HCT116 (cell line): ENCODE data around the gene SLC22A5. TPM values are rescaled to one million over a fixed set of nuclear protein-coding genes. Genes with fewer than 3 reads are reported as not detected.

Experiments used
- ATAC-seq: fragments of 200-7000 bp; cut with Tn5 transposase; 2 replicates; pipeline ENCODE4 v1.9.1; 2020; ENCODE audit warnings: mild to moderate bottlenecking, moderate library complexity
- BruUV-seq: library from RNA; stranded (reverse); fragments of 400-500 nt; replicated peaks from 2 replicates; lab custom pipeline; 2021; lab: Mats Ljungman, UMichigan
- CTCF ChIA-PET: fragments of 300-600 bp; sonication (Branson Sonifier 250); formaldehyde crosslinking; loops from one replicate; lab custom pipeline; 2021; ENCODE audit warnings: antibody characterized with exemption; lab: Charles Lee
- POLR2A ChIA-PET: fragments of 300-600, 350-600 bp; sonication (Branson Sonifier 250); formaldehyde crosslinking; loops from one replicate; lab custom pipeline; 2021; ENCODE audit warnings: antibody characterized with exemption; lab: Charles Lee
- RAD21 ChIA-PET, 2 experiments: fragments of 300-600 bp; sonication (Branson Sonifier 250); formaldehyde crosslinking; loops; one replicate each; lab custom pipeline; 2023; ENCODE audit warnings: low total read pairs in 2 of 2; ENCODE audit not compliant: uncharacterized antibody in 2 of 2, unreplicated experiment in 2 of 2, low non-redundant PET in 1 of 2; lab: Charles Lee
- DNase-seq: peaks from one replicate; pipeline ENCODE4 v3.0.0-alpha.2; 2010; ENCODE audit warnings: low read depth, low spot score
- H2AFZ ChIP-seq: fragments of 200-600 bp; shearing (Covaris generic), sonication (generic); 2 replicates; pipeline ENCODE4 v1.6.1; 2017; ENCODE audit warnings: low read depth, mixed run types, mixed read lengths, antibody characterized with exemption, low read length; ENCODE audit not compliant: poor library complexity, severe bottlenecking
- H3K27ac ChIP-seq: 2 replicates; pipeline ENCODE4 v1.5.1; 2012; ENCODE audit warnings: low read depth, low read length
- H3K27me3 ChIP-seq: fragments of 200-600 bp; sonication (generic); 2 replicates; pipeline ENCODE4 v1.6.1; 2016; ENCODE audit warnings: mixed run types, low read length, mixed read lengths; ENCODE audit not compliant: insufficient read depth
- H3K36me3 ChIP-seq, 2 experiments: fragments of 200-500 bp in 1 of 2; fragments of 200-600 bp in 1 of 2; sonication (Bioruptor generic) in 1 of 2; sonication (generic) in 1 of 2; 2 replicates each; pipeline versions ENCODE4 v1.5.1 to v1.6.1; 2014 to 2016; ENCODE audit warnings: low read length in 2 of 2, inconsistent platforms in 1 of 2, mixed read lengths in 1 of 2, mixed run types in 1 of 2; ENCODE audit not compliant: insufficient read depth in 2 of 2, control insufficient read depth in 1 of 2
- H3K4me1 ChIP-seq, 2 experiments: fragments of 200-600 bp in 1 of 2; sonication (generic) in 1 of 2; 2 replicates each; pipeline versions ENCODE4 v1.5.1 to v1.6.1; 2012 to 2017; ENCODE audit warnings: low read length in 2 of 2, inconsistent platforms in 1 of 2, mild to moderate bottlenecking in 1 of 2, mixed read lengths in 1 of 2, mixed run types in 1 of 2, moderate library complexity in 1 of 2; ENCODE audit not compliant: insufficient read depth in 2 of 2, control insufficient read depth in 1 of 2
- H3K4me2 ChIP-seq: fragments of 200-600 bp; sonication (generic); 2 replicates; pipeline ENCODE4 v1.6.1; 2017; ENCODE audit warnings: mixed run types, low read length, mixed read lengths
- H3K4me3 ChIP-seq, 2 experiments: fragments of 200-600 bp in 1 of 2; sonication (generic) in 1 of 2; replicated peaks in 1 of 2; 2 replicates each; pipeline ENCODE4 v1.5.1; 2011 to 2016; ENCODE audit warnings: low read length in 2 of 2, control low read depth in 1 of 2, low read depth in 1 of 2, mild to moderate bottlenecking in 1 of 2, mixed read lengths in 1 of 2, mixed run types in 1 of 2
- H3K79me2 ChIP-seq: fragments of 200-600 bp; sonication (generic); 2 replicates; pipeline ENCODE4 v1.6.1; 2017; ENCODE audit warnings: mild to moderate bottlenecking, mixed run types, low read length, moderate library complexity, mixed read lengths; ENCODE audit not compliant: insufficient read depth
- H3K9ac ChIP-seq: fragments of 200-600 bp; sonication (generic); 2 replicates; pipeline ENCODE4 v1.6.1; 2016; ENCODE audit warnings: low read length, mixed read lengths
- H3K9me2 ChIP-seq: fragments of 200-600 bp; sonication (generic), shearing (Covaris generic); 2 replicates; pipeline ENCODE4 v1.6.1; 2017; ENCODE audit warnings: mixed run types, mild to moderate bottlenecking, moderate library complexity; ENCODE audit not compliant: insufficient read depth
- H3K9me3 ChIP-seq, 2 experiments: fragments of 200-500 bp in 1 of 2; fragments of 200-600 bp in 1 of 2; sonication (Bioruptor generic) in 1 of 2; sonication (generic) in 1 of 2; 2 replicates each; pipeline ENCODE4 v1.6.1; 2014 to 2017; ENCODE audit warnings: low read length in 2 of 2, mixed read lengths in 2 of 2, inconsistent platforms in 1 of 2, low read depth in 1 of 2, mild to moderate bottlenecking in 1 of 2, mixed run types in 1 of 2, moderate library complexity in 1 of 2; ENCODE audit not compliant: control insufficient read depth in 1 of 2, insufficient read depth in 1 of 2
- H4K20me1 ChIP-seq: fragments of 200-600 bp; sonication (generic), shearing (Covaris generic); 2 replicates; pipeline ENCODE4 v1.6.1; 2017; ENCODE audit warnings: mixed run types, mild to moderate bottlenecking, moderate library complexity; ENCODE audit not compliant: insufficient read depth
- CBX3 ChIP-seq: IDR thresholded peaks from 2 replicates; pipeline ENCODE4 v1.6.1; 2012; ENCODE audit warnings: low read depth
- CEBPB ChIP-seq: IDR thresholded peaks from 2 replicates; pipeline ENCODE4 v1.6.1; 2012; ENCODE audit warnings: low read depth
- EGR1 ChIP-seq: IDR thresholded peaks from 2 replicates; pipeline ENCODE4 v1.6.1; 2012; ENCODE audit warnings: low read depth
- EZH2 ChIP-seq: fragments of 200-600 bp; sonication (generic); IDR thresholded peaks from 2 replicates; pipeline ENCODE4 v1.6.1; 2017; ENCODE audit warnings: antibody characterized with exemption, mixed run types
- EZH2phosphoT487 ChIP-seq: fragments of 200-600 bp; IDR thresholded peaks from 2 replicates; pipeline ENCODE4 v1.6.1; 2018; ENCODE audit warnings: antibody characterized with exemption, borderline replicate concordance
- FOSL1 ChIP-seq: IDR thresholded peaks from 2 replicates; pipeline ENCODE4 v1.6.1; 2012; ENCODE audit warnings: low read depth
- POLR2A ChIP-seq: IDR thresholded peaks from 2 replicates; pipeline ENCODE4 v1.7.0; 2011; ENCODE audit warnings: borderline replicate concordance; ENCODE audit not compliant: insufficient read depth, insufficient read length; ENCODE audit errors: extremely low read depth
- POLR2AphosphoS5 ChIP-seq: IDR thresholded peaks from 2 replicates; pipeline ENCODE4 v1.6.1; 2011; ENCODE audit warnings: mild to moderate bottlenecking, low read depth, low read length, moderate library complexity
- SIN3A ChIP-seq: IDR thresholded peaks from 2 replicates; pipeline ENCODE4 v1.6.1; 2012; ENCODE audit warnings: low read depth
- SRF ChIP-seq: IDR thresholded peaks from 2 replicates; pipeline ENCODE4 v1.6.1; 2012; ENCODE audit warnings: low read depth
- YY1 ChIP-seq: IDR thresholded peaks from 2 replicates; pipeline ENCODE4 v1.6.1; 2011; ENCODE audit warnings: low read length, low read depth, moderate library complexity, mild to moderate bottlenecking; ENCODE audit not compliant: insufficient replicate concordance; ENCODE audit errors: extremely low read depth
- ZBTB33 ChIP-seq: IDR thresholded peaks from 2 replicates; pipeline ENCODE4 v1.6.1; 2011; ENCODE audit warnings: mild to moderate bottlenecking, low read length, moderate library complexity; ENCODE audit not compliant: insufficient replicate concordance; ENCODE audit errors: extremely low read depth
- ZFX ChIP-seq: fragments of 450-650 bp; IDR thresholded peaks from 2 replicates; pipeline ENCODE4 v1.6.1; 2017
- ZNF274 ChIP-seq: fragments of 200-500 bp; sonication (Bioruptor generic); IDR thresholded peaks from 2 replicates; pipeline ENCODE4 v1.6.1; 2014; ENCODE audit warnings: mild to moderate bottlenecking, low read depth, low read length, inconsistent platforms
- intact Hi-C: fragments of 100-400 bp; cut with micrococcal nuclease; formaldehyde crosslinking; loops from 2 replicates; pipeline ENCODE4 v1.10.0; 2022
- total RNA-seq: library from RNA; stranded (reverse); gene quantifications from one replicate; pipeline ENCODE4 v1.2.1, GENCODE V29; 2021; ENCODE audit not compliant: unreplicated experiment
- TF ChIP-seq, protein P1 (sequence below), 3 experiments: fragments of 200-600 bp in 1 of 3; sonication (generic) in 1 of 3; IDR thresholded peaks in 2 of 3; conservative IDR thresholded peaks in 1 of 3; 2 replicates each; pipeline ENCODE4 v1.5.1; 2012 to 2017; ENCODE audit warnings: low read depth in 2 of 3, low read length in 2 of 3, antibody characterized with exemption in 1 of 3, borderline replicate concordance in 1 of 3, control low read depth in 1 of 3, mild to moderate bottlenecking in 1 of 3, mixed read lengths in 1 of 3, mixed run types in 1 of 3, moderate library complexity in 1 of 3; ENCODE audit not compliant: insufficient read depth in 1 of 3
- TF ChIP-seq, protein P2 (sequence below): IDR thresholded peaks from 2 replicates; pipeline ENCODE4 v1.6.1; 2012
- TF ChIP-seq, protein P3 (sequence below): IDR thresholded peaks from 2 replicates; pipeline ENCODE4 v1.6.1; 2012; ENCODE audit warnings: low read depth
- TF ChIP-seq, protein P4 (sequence below): IDR thresholded peaks from 2 replicates; pipeline ENCODE4 v1.6.1; 2012

The SLC22A5 gene
- total RNA-seq, 1 experiment from 2014 or later: 9.9 TPM

DNA sequence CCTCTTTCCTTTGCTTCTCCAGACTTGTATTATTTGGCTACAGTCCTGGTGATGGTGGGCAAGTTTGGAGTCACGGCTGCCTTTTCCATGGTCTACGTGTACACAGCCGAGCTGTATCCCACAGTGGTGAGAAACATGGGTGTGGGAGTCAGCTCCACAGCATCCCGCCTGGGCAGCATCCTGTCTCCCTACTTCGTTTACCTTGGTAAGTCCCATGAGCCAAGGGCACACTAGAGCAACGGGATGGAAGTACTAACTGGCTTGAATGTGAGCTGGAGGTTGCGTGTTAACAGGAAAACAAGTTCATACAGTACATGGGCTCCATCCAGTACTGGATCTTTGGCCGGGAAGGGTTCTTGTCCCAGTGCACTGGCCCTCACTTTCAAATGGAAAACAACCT lies 22.9 kb downstream of the SLC22A5 start:
- CTCF ChIA-PET: no interaction called here
- intact Hi-C loops: no loop called here

More for the DNA sequence above, 22.9 kb downstream of the SLC22A5 start:
- no peak for TF ChIP-seq YY1
- TF ChIP-seq, protein P1, sequence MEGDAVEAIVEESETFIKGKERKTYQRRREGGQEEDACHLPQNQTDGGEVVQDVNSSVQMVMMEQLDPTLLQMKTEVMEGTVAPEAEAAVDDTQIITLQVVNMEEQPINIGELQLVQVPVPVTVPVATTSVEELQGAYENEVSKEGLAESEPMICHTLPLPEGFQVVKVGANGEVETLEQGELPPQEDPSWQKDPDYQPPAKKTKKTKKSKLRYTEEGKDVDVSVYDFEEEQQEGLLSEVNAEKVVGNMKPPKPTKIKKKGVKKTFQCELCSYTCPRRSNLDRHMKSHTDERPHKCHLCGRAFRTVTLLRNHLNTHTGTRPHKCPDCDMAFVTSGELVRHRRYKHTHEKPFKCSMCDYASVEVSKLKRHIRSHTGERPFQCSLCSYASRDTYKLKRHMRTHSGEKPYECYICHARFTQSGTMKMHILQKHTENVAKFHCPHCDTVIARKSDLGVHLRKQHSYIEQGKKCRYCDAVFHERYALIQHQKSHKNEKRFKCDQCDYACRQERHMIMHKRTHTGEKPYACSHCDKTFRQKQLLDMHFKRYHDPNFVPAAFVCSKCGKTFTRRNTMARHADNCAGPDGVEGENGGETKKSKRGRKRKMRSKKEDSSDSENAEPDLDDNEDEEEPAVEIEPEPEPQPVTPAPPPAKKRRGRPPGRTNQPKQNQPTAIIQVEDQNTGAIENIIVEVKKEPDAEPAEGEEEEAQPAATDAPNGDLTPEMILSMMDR (IDR thresholded peaks at IDR 0.05 in 2 of 3, conservative IDR thresholded peaks at IDR 0.05 in 1 of 3; ENCODE audit: borderline replicate concordance in 1 of 3, insufficient read depth in 1 of 3, low read depth in 2 of 3, low read length in 2 of 3): no peak
- no peak for TF ChIP-seq EZH2
- no peak for TF ChIP-seq EGR1
- no peak for TF ChIP-seq EZH2phosphoT487
- TF ChIP-seq POLR2A: no peak
- no peak for TF ChIP-seq ZNF274
- TF ChIP-seq CBX3: no peak
- TF ChIP-seq, protein P2, sequence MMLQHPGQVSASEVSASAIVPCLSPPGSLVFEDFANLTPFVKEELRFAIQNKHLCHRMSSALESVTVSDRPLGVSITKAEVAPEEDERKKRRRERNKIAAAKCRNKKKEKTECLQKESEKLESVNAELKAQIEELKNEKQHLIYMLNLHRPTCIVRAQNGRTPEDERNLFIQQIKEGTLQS: no peak
- TF ChIP-seq CEBPB: no peak
- no peak for TF ChIP-seq SRF
- TF ChIP-seq ZBTB33: no peak
- TF ChIP-seq FOSL1: no peak
- TF ChIP-seq, protein P3, sequence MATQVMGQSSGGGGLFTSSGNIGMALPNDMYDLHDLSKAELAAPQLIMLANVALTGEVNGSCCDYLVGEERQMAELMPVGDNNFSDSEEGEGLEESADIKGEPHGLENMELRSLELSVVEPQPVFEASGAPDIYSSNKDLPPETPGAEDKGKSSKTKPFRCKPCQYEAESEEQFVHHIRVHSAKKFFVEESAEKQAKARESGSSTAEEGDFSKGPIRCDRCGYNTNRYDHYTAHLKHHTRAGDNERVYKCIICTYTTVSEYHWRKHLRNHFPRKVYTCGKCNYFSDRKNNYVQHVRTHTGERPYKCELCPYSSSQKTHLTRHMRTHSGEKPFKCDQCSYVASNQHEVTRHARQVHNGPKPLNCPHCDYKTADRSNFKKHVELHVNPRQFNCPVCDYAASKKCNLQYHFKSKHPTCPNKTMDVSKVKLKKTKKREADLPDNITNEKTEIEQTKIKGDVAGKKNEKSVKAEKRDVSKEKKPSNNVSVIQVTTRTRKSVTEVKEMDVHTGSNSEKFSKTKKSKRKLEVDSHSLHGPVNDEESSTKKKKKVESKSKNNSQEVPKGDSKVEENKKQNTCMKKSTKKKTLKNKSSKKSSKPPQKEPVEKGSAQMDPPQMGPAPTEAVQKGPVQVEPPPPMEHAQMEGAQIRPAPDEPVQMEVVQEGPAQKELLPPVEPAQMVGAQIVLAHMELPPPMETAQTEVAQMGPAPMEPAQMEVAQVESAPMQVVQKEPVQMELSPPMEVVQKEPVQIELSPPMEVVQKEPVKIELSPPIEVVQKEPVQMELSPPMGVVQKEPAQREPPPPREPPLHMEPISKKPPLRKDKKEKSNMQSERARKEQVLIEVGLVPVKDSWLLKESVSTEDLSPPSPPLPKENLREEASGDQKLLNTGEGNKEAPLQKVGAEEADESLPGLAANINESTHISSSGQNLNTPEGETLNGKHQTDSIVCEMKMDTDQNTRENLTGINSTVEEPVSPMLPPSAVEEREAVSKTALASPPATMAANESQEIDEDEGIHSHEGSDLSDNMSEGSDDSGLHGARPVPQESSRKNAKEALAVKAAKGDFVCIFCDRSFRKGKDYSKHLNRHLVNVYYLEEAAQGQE: no peak
- TF ChIP-seq, protein P4, sequence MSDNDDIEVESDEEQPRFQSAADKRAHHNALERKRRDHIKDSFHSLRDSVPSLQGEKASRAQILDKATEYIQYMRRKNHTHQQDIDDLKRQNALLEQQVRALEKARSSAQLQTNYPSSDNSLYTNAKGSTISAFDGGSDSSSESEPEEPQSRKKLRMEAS: no peak
- TF ChIP-seq ZFX: no peak
- no peak for TF ChIP-seq POLR2AphosphoS5
- TF ChIP-seq SIN3A: no peak
- no TSS peak for BruUV-seq
- Histone ChIP-seq H3K36me3 (peaks cover 0 to 19% of the 10 kb centered on the region in 2 experiments; a peak in 2 of 4 replicates), H3K9me2 (no peaks in the 10 kb centered on the region), H4K20me1 (no peaks in the 10 kb centered on the region), H3K79me2 (no peaks in the 10 kb centered on the region), H3K27ac (no peak overlapping the region), H3K4me3 (no peak overlapping the region), H2AFZ (no peak overlapping the region), H3K9ac (no peak overlapping the region), H3K4me2 (no peak overlapping the region), H3K4me1 (peaks cover 34 to 40% of the 10 kb centered on the region in 2 experiments), H3K27me3 (no peaks in the 10 kb centered on the region), H3K9me3 (no peaks in the 10 kb centered on the region)
- ATAC-seq (no peak), DNase-seq (no peak)
- ChIA-PET POLR2A (no interaction called here), RAD21 (no interaction called here)
